ENCODE results near the gene CELSR1.

DNA sequence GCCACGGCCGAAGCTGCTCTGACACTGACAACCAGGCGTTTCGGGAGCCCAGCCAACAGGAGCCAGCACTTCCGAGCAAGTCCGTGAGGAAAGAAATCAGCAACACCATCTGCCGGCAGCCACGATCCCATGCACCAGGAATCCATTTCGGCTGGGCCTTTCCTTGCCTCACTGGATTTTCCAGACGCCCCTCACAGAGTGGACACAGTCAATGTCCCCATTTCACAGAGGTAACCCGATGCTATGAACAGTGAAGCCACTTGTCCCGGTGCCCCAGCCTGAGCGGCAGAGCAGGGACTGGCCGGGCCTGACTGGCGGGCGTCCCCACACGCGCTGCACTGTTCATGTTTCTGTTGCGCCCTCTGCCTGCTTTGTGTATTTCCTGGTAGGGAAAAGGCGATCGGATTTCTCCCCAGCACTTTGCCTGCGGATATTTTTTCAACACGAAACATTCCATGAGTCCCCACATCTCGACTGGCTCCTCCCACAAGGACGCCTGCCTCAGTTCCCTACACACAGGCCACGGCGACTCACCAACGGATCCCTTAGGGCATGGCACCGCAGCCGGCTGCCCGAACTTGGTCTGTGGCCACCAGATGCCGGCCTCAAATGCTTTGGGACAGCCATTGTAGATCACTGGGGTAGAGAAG is 146.6 kb downstream of the CELSR1 start:
- TF ChIP-seq CTCF (IDR thresholded peaks at IDR 0.05) (peak in 5 of 6 experiments; percentile 35 to 62 (median 54)), POLR2A (IDR thresholded peaks at IDR 0.05) (no peak)

All from adrenal gland (tissue), 5 donors.